G401 (cell line): Measurements from ENCODE around the gene PRKACG. TPM values are rescaled to one million over a fixed set of nuclear protein-coding genes. Genes with fewer than 3 reads are reported as not detected.

Experiments
- DNase-seq: peaks from one replicate; pipeline ENCODE4 v3.0.0-alpha.2; 2015; ENCODE audit warnings: low spot score
- in situ Hi-C: cut with HindIII; loops from 2 replicates; pipeline ENCODE4 v1.10.0; 2016; ENCODE audit warnings: low sequenced_read_pairs, mixed read lengths
- total RNA-seq: library from RNA; depleted of rRNA; stranded (reverse); fragments of >200 nt; shearing (Covaris generic); gene quantifications from 2 replicates; pipeline ENCODE4 v1.2.3, GENCODE V29; 2014; rRNA removed

The PRKACG gene
- total RNA-seq, 1 experiment from 2014 or later = not detected

- in situ Hi-C loops = no loop called here
- no peak for DNase-seq
Observed at GRCh38 chr9:68964102-68964541, 49.8 kb downstream of the PRKACG start.

GRCh38 chr9:68963416-68963815 lies 50.5 kb downstream of the PRKACG start:
- in situ Hi-C loops = no loop called here
- DNase-seq = no peak

Other genes with a start within 250 kb of the PRKACG start
- gene FXN, start 21.6 kb upstream of the PRKACG start, total RNA-seq = 8.7 and 29.9 TPM in 2 replicates
- gene TJP2, start 160.2 kb upstream of the PRKACG start, total RNA-seq = 1.7 and 5.1 TPM in 2 replicates